ENCODE measurements around the gene ZFY. TPM values are rescaled to one million over a fixed set of nuclear protein-coding genes. Genes with fewer than 3 reads are reported as not detected.

The ZFY gene
- total RNA-seq, 1 experiment from 2014 or later = 3.5 TPM

DNA sequence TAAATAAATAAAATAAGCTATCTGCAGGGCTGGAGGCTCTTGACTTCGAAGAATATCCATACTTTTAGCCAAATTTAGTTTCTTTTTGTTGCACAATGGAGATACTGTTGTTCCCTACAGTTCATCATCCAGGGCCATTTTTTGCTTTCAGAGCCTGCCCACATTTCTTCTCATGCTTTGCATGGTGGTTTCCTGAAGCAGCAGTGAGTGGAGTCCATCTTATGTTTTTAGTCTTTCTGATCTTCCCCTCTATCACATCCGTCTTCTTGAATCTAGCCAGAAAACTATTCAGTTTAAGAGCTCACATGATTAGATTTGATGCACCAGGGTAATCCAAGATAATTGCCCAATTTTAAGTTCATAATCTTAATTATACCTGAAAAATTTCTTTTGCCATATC lies 19.6 kb downstream of the ZFY start:
- no peak overlapping the region for H3K27ac ChIP-seq (ENCODE audit: low read depth, low read length)
- H3K36me3 ChIP-seq (ENCODE audit: control insufficient read depth in 1 of 2, insufficient read depth in 2 of 2, low read length in 2 of 2) = no peaks in the 10 kb centered on the region
- H3K9ac ChIP-seq (ENCODE audit: low read length) = no peak overlapping the region
- no TSS peak for BruUV-seq (replicated peaks)
- no peaks in the 10 kb centered on the region for H3K4me1 ChIP-seq (ENCODE audit: control insufficient read depth in 1 of 2, insufficient read depth in 2 of 2, low read length in 2 of 2)
- DNase-seq (ENCODE audit: low read depth, low spot score) (no peak), ATAC-seq (no peak)
- no peaks in the 10 kb centered on the region for H3K9me2 ChIP-seq (ENCODE audit: insufficient read depth)
- no peak overlapping the region for H2AFZ ChIP-seq (ENCODE audit: low read depth, low read length, poor library complexity, severe bottlenecking)
- intact Hi-C loops (cut with micrococcal nuclease) = no loop called here
- no peaks in the 10 kb centered on the region for H3K79me2 ChIP-seq (ENCODE audit: insufficient read depth, low read length)
- ChIA-PET POLR2A (no interaction called here), RAD21 (ENCODE audit: low non-redundant PET in 1 of 2, low total read pairs in 2 of 2, uncharacterized antibody in 2 of 2, unreplicated experiment in 2 of 2) (no interaction called here), CTCF (no interaction called here)
- H3K27me3 ChIP-seq (ENCODE audit: insufficient read depth, low read length) = no peaks in the 10 kb centered on the region
- H4K20me1 ChIP-seq (ENCODE audit: insufficient read depth) = no peaks in the 10 kb centered on the region
- H3K4me2 ChIP-seq (ENCODE audit: low read length) = no peak overlapping the region
- no peak for TF ChIP-seq ELF1 (IDR thresholded peaks at IDR 0.05; ENCODE audit: borderline replicate concordance, low read depth)
- no peak overlapping the region for H3K4me3 ChIP-seq (replicated peaks in 1 of 2; ENCODE audit: low read depth in 1 of 2, low read length in 2 of 2)
- H3K9me3 ChIP-seq (ENCODE audit: control insufficient read depth in 1 of 2, insufficient read depth in 1 of 2, low read depth in 1 of 2, low read length in 2 of 2) = no peaks in the 10 kb centered on the region

- Histone ChIP-seq H3K79me2 (ENCODE audit: insufficient read depth, low read length) (no peaks in the 10 kb centered on the region), H3K4me1 (ENCODE audit: control insufficient read depth in 1 of 2, insufficient read depth in 2 of 2, low read length in 2 of 2) (no peaks in the 10 kb centered on the region), H3K9me3 (ENCODE audit: control insufficient read depth in 1 of 2, insufficient read depth in 1 of 2, low read depth in 1 of 2, low read length in 2 of 2) (no peaks in the 10 kb centered on the region), H3K27me3 (ENCODE audit: insufficient read depth, low read length) (no peaks in the 10 kb centered on the region), H2AFZ (ENCODE audit: low read depth, low read length, poor library complexity, severe bottlenecking) (no peak overlapping the region), H3K4me2 (ENCODE audit: low read length) (no peak overlapping the region), H3K27ac (ENCODE audit: low read depth, low read length) (no peak overlapping the region), H3K4me3 (replicated peaks in 1 of 2; ENCODE audit: low read depth in 1 of 2, low read length in 2 of 2) (no peak overlapping the region), H4K20me1 (ENCODE audit: insufficient read depth) (no peaks in the 10 kb centered on the region), H3K9ac (ENCODE audit: low read length) (no peak overlapping the region), H3K9me2 (ENCODE audit: insufficient read depth) (no peaks in the 10 kb centered on the region), H3K36me3 (ENCODE audit: control insufficient read depth in 1 of 2, insufficient read depth in 2 of 2, low read length in 2 of 2) (no peaks in the 10 kb centered on the region)
- BruUV-seq (replicated peaks) = no TSS peak
- TF ChIP-seq ZFX (IDR thresholded peaks at IDR 0.05) (no peak), CEBPB (IDR thresholded peaks at IDR 0.05; ENCODE audit: low read depth) (no peak), EZH2 (IDR thresholded peaks at IDR 0.05) (no peak), RAD21 (IDR thresholded peaks at IDR 0.05; ENCODE audit: low read depth) (no peak), POLR2A (IDR thresholded peaks at IDR 0.05; ENCODE audit: borderline replicate concordance, extremely low read depth, insufficient read depth, insufficient read length) (no peak), ZNF274 (IDR thresholded peaks at IDR 0.05; ENCODE audit: low read depth, low read length) (no peak), YY1 (IDR thresholded peaks at IDR 0.05; ENCODE audit: extremely low read depth, insufficient replicate concordance, low read depth, low read length) (no peak), EGR1 (IDR thresholded peaks at IDR 0.05; ENCODE audit: low read depth) (no peak), CBX3 (IDR thresholded peaks at IDR 0.05; ENCODE audit: low read depth) (no peak), FOSL1 (IDR thresholded peaks at IDR 0.05; ENCODE audit: low read depth) (no peak), MAX (IDR thresholded peaks at IDR 0.05) (no peak)
- TF ChIP-seq, protein P1, sequence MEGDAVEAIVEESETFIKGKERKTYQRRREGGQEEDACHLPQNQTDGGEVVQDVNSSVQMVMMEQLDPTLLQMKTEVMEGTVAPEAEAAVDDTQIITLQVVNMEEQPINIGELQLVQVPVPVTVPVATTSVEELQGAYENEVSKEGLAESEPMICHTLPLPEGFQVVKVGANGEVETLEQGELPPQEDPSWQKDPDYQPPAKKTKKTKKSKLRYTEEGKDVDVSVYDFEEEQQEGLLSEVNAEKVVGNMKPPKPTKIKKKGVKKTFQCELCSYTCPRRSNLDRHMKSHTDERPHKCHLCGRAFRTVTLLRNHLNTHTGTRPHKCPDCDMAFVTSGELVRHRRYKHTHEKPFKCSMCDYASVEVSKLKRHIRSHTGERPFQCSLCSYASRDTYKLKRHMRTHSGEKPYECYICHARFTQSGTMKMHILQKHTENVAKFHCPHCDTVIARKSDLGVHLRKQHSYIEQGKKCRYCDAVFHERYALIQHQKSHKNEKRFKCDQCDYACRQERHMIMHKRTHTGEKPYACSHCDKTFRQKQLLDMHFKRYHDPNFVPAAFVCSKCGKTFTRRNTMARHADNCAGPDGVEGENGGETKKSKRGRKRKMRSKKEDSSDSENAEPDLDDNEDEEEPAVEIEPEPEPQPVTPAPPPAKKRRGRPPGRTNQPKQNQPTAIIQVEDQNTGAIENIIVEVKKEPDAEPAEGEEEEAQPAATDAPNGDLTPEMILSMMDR (IDR thresholded peaks at IDR 0.05 in 2 of 3, conservative IDR thresholded peaks at IDR 0.05 in 1 of 3; ENCODE audit: borderline replicate concordance in 1 of 3, insufficient read depth in 1 of 3, low read depth in 2 of 3, low read length in 2 of 3) = no peak
- CTCF ChIA-PET = no interaction called here
- POLR2A ChIA-PET = no interaction called here
- RAD21 ChIA-PET (ENCODE audit: low non-redundant PET in 1 of 2, low total read pairs in 2 of 2, uncharacterized antibody in 2 of 2, unreplicated experiment in 2 of 2) = no interaction called here
- DNase-seq (ENCODE audit: low read depth, low spot score) (no peak), ATAC-seq (no peak)
- intact Hi-C loops (cut with micrococcal nuclease) = no loop called here
These were observed 20.4 kb downstream of the ZFY start for GRCh38 chrY:2955561-2955960.

Data from HCT116 (cell line).